ENCODE data around the gene CYP4F3.
"Not testable (repeated sequence)": the region's sequence is repeated elsewhere in the genome, so short reads cannot be mapped to it uniquely, and the experiment has no call there.

CYP4F3 gene, protein sequence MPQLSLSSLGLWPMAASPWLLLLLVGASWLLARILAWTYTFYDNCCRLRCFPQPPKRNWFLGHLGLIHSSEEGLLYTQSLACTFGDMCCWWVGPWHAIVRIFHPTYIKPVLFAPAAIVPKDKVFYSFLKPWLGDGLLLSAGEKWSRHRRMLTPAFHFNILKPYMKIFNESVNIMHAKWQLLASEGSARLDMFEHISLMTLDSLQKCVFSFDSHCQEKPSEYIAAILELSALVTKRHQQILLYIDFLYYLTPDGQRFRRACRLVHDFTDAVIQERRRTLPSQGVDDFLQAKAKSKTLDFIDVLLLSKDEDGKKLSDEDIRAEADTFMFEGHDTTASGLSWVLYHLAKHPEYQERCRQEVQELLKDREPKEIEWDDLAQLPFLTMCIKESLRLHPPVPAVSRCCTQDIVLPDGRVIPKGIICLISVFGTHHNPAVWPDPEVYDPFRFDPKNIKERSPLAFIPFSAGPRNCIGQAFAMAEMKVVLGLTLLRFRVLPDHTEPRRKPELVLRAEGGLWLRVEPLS

DNA sequence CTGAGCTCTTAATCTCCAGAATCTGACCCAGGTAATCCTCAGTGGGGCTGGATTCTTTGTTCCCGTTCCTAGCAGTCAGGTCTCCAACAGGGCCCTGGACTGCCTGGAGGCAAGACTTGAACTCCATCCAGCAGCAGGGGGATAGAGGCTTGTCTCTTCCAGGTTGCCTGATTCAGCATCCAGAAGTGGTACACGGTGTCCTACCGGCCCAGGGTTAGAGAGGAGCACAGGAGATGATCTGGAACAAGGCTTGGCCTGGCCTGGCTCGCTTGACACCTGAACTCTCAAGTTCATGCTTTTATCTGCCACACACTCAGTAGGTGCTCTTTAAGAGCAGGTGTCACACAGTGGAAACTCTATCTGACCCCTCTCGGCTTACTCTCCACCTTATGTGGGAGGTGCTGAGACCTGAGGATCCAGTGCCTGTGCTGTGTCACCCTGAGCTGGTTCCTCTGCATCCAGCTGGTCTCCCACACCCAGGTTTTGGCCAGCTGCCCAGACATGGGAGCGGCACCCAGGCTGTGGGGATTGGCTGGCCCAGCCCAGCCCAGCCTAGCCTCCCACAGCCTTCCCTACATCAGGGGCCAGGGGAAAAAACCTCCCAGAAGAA is at the start of gene CYP4F3:
CYP4F3 (plus strand) TSS at position 604 of the 610 bp plus-strand sequence. CDS start 519 bp downstream, outside the sequence.
- DNase-seq = peak; percentile 37

DNA sequence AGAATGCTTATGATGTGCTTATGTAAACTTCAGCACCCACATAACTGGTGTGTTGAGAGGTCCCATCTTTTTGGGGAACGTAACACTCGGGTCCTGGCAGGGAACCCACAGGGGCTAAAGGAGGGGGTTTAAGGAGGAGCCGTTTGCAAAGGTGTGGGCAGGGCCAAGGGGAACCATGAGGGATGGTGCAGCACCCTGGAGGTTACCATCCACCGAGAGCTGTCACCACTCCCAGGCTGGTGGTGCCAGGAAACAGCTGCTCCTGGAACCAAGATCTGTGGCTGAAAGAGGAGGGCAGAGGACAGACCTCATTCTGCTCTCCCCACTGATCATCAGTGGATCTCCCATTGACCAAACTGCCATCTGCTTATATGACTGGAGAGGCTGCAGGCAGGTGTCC is 48.9 kb upstream of the CYP4F3 start:
- DNase-seq = no peak

DNA sequence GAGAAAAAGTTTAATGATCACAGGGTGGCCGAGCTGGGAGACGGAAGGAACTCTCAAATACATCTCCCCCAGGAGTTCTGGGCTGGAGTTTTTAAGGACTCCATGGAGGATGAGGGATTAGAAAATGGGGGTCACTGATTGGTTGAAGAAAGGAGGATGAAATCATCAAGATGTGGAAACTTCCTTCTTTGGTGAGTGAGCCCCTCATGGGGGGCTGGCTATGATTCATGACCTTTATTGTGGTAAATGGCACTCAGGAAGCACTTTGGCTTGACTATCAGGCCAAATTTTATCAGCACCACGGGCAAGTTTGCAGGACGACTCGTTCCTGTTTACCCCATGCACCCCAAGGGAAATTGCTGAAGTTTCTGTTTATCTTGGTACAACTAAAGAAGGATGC is 48.2 kb upstream of the CYP4F3 start:
- not testable (repeated sequence) for DNase-seq

DNA sequence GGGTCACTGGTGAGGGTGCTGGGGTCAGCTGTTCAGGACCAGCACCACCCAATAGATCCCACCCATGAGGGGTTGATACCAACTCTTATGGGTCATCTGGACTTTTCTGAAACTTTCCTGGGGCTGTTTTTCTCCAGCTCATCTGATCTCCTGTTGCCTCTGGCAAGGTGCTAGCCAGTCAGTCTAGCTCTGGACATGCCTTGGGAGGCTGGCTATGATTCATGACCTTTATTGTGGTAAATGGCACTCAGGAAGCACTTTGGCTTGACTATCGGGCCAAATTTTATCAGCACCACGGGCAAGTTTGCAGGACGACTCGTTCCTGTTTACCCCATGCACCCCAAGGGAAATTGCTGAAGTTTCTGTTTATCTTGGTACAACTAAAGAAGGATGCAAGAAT is 46.9 kb upstream of the CYP4F3 start:
- DNase-seq = not testable (repeated sequence)

DNA sequence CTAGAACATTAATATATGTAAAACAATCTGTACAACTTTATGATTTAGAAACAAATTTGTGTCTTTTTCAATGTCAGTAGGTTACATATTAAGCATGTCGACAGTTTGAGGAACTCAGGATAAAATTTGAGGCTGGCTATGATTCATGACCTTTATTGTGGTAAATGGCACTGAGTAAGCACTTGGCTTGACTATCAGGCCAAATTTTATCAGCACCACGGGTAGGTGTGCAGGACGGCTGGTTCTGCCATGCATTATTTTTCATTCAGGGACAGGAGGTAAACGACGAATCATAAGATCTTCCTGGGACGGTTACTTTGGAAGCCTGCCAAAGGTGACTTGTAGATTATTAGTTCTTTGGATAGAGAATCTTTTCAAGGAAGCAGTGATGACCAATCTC is 45.6 kb upstream of the CYP4F3 start:
- no peak for DNase-seq

DNA sequence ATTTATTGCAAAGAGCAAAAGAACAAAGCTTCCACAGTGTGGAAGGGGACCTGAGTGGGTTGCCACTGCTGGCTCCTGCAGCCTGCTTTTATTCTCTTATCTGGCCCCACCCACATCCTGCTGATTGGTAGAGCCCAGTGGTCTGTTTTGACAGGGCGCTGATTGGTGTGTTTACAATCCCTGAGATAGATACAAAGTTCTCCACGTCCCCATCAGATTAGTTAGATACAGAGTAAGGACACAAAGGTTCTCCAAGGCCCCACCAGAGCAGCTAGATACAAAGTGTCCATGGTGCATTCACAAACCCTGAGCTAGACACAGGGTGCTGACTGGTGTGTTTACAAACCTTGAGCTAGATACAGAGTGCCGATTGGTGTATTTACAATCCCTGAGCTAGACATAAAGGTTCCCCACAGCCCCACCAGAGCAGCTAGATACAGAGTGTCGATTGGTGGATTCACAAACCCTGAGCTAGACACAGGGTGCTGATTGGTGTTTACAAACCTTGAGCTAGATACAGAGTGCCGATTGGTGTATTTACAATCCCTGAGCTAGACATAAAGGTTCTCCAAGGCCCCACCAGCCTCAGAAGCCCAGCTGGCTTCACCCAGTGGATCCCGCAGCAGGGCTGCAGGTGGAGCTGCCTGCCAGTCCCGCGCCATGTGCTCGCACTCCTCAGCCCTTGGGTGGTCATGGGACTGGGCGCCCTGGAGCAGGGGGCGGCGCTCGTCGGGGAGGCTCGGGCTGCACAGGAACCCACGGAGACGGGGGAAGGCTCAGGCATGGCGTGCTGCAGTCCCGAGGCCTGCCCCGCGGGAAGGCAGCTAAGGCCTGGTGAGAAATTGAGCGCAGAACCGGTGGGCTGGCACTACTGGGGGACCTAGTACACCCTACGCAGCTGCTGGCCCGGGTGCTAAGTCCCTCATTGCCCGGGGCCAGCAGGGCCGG is 32.4 kb upstream of the CYP4F3 start:
- DNase-seq = not testable (repeated sequence)

DNA sequence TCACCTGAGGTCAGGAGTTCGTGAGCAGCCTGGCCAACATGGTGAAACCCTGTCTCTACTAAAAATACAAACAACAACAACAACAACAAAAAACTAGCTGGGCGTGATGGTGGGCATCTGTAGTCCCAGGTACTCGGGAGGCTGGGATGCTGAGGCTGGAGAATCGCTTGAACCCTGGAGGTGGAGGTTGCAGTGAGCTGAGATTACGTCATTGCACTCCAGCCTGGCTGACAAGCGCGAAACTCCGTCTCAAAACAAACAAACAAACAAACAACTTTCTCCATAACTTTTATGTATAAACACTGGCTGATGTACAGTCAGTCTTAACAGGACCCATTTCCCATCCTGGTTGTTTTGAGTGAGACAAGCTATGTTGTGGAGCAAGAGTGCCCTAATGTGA is 31.4 kb upstream of the CYP4F3 start:
- no peak for DNase-seq

DNA sequence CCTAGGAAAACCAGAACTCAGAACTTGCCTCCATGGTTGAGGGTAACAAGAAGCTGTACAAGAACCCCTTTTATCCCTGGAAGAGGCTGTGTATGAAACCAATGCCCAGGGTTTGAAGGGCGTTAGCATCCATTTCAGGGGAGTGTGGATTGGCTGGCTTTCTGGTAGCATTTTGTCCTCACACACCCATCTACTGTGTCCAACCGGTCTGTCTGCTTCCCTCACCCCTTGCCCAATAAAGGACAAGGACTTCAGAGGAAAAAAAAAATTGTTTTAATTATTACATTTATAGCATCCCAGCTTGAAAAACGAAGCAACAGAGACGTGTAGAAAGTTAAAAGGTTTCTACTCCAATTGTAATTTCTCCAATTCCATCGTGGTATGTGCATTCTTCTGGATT is 28.4 kb upstream of the CYP4F3 start:
- no peak for DNase-seq

DNA sequence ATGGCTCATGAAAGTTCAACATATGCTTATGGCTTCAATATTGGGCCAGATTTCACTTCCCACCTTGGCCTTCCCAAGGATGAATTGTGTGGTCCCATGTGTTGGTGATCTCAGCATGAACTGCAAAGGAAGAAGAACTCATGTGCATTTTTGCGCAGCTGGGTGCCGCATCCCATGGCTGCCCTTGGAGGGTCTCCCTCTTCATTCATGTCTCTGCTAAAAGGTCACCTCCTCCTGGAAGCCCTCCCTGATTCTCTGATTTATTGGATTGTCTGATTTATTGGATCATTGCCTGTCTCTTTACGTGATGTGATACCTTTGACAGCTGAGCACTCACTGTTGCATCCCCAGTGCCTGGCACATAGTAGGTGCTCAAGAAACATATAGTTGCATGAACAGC is 27.4 kb upstream of the CYP4F3 start:
- no peak for DNase-seq

DNA sequence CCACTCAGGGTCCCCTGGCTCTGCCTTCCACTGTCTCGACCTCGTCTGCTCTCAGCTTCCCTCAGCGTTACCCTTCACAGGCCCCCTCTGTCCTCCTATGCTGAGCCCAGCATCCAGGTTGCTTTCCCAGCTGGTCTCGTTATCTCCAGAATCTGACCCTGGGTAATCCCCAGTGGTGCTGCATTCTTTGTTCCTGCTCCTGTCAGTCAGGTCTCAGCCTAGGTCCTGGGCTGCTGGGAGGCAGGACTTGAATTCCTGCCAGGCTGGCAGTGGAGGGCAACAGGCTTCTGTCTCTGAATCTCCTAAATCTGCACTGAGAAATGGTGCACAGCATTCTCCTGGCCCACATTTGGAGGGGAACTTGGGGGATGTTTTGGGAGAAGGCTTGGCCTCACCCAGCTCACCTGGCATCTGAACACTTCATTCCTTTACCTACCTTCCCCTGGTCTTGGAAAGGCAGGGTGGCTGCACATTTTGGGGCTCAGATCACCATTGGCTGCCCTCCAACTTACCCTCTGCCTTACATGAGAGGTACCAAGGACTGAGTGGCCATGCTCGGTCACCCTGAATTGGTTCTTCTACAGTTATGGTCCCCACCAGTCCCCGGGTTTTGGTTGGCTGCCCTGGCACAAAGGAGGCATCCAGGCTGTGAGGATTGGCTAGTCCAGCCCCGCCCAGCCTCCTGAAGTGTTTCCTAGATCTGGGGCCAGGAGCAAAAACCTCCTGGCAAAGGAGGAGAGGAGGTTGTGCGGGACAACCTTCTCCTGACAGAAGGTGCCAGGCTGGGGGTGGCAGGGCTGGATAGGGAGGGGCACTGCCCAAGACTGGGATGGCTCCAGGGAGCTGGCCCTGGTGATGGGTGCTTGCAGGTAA is 26.0 kb upstream of the CYP4F3 start, which contains the start of gene CYP4F8:
CYP4F8 (plus strand) TSS at position 712 of the 873 bp plus-strand sequence. CDS start 399 bp downstream, outside the sequence.
- no peak for DNase-seq

DNA sequence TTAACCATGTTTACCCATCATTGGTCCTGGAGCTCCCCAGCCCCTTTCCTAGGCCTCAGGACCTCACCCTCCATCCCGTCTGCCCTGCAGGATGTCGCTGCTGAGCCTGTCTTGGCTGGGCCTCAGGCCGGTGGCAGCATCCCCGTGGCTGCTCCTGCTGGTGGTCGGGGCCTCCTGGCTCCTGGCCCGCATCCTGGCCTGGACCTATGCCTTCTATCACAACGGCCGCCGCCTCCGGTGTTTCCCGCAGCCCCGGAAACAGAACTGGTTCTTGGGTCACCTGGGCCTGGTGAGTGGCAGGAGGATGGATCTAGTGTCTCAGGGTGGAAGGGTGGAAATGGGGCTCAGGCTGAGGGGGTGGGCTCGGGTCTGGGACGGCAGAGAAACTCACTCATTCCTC is 25.2 kb upstream of the CYP4F3 start:
- no peak for DNase-seq

DNA sequence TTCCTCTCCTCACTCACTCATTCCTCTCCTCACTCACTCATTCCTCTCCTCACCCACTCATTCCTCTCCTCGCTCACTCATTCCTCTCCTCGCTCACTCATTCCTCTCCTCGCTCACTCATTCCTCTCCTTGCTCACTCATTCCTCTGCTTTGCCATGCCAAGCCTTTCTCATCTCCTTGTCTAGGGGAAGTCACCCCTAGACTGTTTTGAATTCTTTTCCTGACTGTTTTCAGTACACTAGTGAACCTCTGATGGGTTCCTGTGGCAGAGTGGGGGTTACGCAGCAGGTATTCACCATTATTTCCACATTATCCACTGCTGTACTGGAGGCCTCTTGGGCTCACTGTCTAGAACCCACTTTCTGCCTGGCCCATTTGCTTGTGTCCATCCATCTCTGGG is 24.5 kb upstream of the CYP4F3 start:
- no peak for DNase-seq

DNA sequence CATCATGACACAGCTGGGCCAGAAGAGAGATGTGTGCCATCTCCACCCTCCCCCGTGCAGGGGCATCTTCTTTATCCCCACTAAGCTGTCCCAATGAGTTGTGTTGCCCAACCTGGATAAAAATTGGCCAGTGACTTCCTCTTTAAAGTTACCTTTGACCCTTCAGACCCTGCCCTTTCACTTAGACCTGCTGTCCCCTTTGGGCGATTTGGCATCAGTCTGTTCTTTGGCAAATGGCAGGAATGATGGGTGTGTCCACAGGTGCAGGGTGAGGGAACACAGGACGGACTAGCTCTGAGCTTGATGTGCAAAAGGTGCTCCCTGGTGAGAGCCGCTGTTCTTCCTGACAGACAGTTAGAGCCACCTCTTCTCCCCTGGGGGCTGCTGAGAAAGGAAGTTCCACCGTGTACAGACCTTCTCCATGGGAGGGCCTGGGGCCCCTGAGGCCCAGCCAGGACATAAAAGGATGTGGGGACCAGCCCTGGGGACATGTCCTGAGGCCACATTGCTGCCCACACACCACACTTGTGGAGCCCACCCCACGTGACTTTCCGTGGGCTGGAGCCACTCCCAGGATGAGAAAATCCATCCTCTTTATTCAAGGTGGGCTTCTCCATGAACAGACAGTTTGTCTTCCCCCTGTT is 23.9 kb upstream of the CYP4F3 start:
- no peak for DNase-seq

DNA sequence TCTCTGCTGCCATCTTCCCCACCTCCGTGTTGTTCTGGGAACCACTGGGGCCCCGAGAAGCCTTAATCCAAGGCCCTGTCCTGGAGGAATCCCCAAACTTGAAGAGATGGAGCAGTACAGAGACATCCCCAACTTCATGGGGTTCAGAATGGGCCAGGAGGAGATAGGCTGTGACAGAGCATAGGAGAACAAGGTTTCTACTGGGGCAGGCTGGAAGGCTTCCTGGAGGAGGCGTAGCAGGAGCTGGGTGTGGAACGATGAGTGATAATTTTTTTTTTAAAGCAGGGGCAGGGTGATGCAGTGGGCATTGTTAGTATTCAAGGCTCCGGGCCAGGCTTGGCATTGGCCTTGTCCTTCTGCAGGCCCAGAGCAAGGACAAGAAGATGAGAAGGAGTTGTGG is 22.4 kb upstream of the CYP4F3 start:
- no peak for DNase-seq

DNA sequence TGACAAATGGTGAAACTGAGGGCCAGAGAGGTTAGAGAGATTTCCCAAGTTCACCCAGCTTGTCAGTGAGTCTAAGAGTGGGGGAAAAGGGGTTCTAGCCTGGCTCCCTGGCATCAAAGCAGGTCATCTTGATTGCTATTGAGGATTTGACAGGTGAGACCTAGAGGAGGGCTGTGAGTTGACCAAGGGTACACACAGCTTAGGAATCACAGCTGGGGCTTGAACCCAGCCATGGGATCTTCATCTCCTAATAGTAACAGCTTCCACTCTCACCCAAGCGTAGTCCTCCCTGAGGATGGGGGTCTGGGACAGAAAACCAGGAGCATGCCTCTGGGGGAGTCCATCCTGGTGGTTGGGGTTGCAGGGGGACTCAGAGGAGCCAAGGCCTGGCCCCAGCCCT is 18.9 kb upstream of the CYP4F3 start:
- DNase-seq = no peak

DNA sequence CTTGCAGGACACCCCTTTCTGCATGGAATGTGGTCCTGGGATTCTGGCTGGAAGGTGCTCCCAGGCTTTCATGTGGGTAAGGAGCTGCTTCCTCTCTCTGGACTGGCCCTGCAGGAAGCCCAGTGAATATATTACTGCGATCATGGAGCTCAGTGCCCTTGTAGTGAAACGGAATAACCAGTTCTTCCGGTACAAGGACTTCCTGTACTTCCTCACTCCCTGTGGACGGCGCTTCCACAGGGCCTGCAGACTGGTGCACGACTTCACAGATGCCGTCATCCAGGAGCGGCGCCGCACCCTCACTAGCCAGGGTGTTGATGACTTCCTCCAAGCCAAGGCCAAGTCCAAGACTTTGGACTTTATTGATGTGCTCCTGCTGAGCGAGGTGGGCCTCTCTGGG is 17.7 kb upstream of the CYP4F3 start:
- no peak for DNase-seq

DNA sequence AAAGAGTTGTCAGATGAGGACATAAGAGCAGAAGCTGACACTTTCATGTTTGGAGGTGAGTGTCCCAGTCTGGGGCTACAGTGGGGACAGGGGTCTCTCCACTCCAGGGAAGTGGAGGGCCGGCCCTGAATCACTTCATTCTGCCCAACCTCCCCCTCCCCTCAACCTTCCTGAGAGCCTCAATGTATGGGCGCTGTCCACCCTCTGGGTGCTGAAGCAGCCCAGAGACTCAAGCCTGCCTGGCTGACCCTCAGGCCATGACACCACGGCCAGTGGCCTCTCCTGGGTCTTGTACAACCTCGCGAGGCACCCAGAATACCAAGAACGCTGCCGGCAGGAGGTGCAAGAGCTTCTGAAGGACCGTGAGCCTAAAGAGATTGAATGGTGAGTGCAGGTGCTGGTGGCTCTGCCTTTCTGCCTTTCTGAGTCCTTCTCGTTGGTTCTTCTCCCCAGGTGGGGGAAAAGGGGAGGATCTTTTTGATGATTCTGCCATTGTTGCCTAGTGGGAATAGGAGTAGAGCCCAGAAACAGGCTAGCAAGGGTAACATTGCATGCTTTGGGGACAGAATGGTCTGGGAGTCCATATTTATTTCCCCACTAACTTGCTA is 16.9 kb upstream of the CYP4F3 start:
- no peak for DNase-seq

DNA sequence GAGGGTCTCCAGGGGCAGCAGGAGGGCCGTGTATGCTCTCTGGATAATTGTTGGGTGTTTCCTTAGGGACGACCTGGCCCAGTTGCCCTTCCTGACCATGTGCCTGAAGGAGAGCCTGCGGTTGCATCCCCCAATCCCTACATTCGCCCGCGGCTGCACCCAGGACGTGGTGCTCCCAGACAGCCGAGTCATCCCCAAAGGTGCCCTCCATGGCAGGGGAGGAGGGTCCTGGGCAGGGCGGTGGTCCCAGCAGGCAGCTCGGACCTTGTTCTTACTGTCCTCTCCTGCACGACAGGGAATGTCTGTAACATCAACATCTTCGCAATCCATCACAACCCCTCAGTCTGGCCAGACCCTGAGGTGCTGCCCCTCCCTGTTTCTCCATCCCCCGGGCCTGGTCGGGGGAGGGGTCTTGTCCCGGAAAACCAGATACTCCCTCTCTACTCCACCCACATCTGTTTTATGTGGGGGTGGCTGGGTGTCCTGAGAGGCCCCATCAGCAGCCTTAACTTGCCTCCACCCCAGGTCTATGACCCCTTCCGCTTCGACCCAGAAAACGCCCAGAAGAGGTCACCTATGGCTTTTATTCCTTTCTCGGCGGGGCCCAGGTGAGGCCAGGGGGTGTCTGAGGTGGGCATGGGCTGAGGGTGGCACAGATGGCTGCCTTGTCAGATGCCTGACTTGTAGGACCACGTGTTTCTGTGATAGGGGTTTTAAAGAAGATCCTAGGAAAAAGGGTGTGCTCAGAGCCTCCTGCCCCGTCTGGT is 12.3 kb upstream of the CYP4F3 start:
- DNase-seq = no peak

DNA sequence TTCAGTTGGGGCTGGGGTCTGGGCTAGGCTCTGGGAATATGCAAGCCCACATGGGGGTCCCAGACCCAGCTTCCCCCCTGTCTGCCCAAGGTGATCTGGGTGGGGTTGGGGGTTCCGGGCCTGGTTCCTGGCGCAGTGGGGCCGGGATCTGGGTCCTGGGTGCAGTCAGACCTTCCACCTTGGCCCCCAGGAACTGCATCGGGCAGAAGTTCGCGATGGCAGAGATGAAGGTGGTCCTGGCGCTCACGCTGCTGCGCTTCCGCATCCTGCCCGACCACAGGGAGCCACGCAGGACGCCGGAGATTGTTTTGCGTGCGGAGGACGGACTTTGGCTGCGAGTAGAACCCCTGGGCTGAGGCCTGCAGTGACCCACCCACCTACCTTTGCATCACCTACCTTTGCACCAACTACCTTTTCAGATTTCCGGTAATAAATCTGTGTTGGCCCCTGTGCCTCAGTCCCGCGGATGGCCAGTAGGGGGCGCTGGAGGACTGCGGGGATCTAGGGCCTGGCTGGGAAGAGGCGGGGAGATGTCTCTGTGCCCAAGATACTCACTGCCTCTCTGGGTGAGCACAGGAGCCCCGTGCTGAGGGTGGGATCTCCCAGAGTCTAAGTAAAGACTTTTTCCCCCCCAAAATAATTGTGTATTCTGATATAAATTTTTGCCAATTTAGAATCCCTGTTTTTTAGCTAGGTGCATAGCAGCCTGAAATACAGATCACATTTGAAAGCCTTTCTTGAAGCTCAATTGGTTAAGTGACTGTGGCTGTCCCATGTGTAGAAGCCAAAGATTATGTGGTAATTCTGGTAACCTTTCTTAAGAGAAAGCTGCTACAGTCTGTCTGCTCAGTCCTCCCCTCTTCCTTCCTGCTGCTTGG is 11.5 kb upstream of the CYP4F3 start:
- DNase-seq = peak; percentile 76
